GM10847 (cell line): Measurements from ENCODE around the gene FBXO9.

Experiments
- POLR2A ChIP-seq: IDR thresholded peaks from 2 replicates; pipeline ENCODE4 v1.6.1; 2011; ENCODE audit not compliant: insufficient read length; ENCODE audit errors: extremely low read depth

The FBXO9 gene

GRCh38 chr6:53104916-53105315 lies 39.7 kb downstream of the FBXO9 start:
- no peak for TF ChIP-seq POLR2A

DNA sequence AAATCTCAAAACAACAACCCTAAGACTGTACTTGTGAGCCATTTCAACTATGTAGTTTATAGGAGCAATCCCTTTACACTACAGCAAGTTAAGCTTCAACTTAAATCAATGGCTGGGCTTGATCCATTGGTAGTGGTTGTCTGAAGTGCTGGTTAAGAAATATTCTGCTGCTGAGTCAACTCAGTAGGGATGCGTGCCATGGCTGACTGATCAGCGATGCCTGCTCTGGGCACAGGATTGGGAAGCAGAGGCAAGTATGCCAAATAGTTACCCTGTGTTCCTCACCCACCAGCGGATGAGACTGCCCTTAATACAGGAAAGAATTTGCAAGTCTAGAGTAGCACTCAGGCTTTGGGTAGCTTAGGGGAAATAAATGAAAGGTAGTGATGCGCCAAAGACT lies 41.9 kb downstream of the FBXO9 start:
- TF ChIP-seq POLR2A: no peak

DNA sequence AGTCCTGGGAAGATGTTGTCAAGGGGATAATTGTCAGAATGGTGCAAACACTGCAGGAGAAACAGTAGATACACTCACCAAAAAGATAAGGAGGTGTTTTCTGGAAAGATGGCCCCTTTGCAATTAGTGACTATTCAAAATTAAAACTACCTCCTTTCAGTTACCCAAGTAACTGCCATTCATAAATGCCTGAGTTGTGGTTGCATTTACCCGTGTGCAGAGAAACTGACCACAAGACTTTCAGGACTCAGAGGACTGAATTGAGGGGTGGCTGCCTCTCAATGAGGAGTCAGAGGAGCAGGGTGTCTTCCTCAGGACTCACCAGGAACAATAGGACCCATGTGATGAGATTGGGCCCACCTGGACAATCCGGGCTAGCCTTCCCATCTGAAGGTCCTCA lies 44.4 kb downstream of the FBXO9 start:
- no peak for TF ChIP-seq POLR2A

- no peak for TF ChIP-seq POLR2A
Measured at GRCh38 chr6:53111865-53112264, 46.7 kb downstream of the FBXO9 start.

DNA sequence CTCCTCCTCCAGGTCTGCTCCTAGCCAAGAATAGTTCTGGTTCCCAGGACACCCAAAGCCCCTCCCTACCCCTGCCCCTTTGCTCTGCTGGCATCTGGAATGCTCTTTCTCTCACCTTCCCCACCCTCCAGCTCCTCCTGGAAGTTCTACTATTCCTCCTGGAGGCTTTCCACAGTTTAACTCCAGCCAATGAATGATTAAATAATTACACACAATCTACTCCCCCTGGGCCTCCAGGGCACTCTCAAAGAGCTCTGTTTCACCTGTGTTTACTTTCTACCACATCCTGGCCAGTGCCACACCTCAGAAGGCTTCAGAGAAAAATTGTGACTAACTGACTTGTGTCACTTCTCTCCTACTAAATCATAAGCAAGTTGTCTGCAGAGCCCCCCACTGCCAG lies 47.2 kb downstream of the FBXO9 start:
- TF ChIP-seq POLR2A: no peak

GRCh38 chr6:53112871-53113270 lies 47.7 kb downstream of the FBXO9 start:
- TF ChIP-seq POLR2A: no peak

DNA sequence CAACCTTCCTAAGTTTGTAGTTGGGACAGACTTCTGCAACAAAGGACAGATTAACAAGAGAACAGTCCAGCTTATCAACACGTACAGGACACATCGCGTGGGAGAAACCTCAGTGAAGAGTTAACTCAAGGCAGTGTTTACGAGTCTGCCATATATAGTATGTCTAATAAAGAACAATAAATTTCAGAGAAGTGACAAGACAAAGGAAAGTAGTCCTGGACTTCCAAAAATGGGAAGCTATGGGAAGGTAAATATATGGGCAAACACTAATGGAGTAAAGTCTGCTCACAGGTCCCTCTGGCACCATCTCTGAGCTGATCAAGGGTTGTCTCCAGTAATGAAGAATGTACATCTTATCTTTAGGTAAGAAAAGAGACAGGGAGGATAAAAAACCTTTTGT lies 48.5 kb downstream of the FBXO9 start:
- TF ChIP-seq POLR2A: no peak

DNA sequence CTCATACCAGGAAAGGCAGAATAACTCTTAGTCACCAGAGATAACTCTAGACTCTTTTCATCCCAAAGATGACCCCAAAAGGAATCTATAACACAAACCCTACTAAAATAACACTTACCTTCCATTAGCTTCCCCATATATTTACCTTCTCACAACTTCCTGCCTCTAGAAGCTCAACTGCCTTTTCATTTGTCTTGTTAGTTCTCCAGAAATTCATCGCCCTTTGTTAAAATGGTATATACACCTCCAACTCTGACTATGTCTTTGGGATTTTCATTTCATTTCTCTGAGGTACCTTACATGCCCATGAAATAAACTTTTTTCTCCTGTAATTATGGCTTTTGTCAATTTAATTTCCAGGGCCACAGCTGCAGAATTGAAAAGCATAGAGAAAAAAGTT lies 49.9 kb downstream of the FBXO9 start:
- TF ChIP-seq POLR2A: no peak

DNA sequence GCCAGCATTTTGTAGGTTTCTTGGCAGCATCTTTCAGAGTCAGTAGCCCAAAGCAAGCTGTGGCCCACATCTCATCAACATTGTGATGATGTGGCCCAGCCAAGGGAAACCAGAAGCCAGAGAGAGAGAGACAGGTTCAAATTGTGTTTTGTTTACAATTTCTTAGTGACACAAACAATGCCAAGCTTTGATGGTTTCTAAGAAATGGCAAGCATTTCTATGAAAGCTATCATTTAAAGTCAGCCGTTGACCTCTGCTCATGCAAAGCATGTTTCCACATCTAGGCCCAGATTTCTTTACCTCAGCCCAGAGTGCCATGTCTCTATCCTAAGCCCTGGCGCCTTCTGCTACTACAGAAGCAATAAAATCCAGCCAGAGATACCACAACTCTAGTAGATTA lies 50.5 kb downstream of the FBXO9 start:
- TF ChIP-seq POLR2A: no peak

GRCh38 chr6:53119349-53119748 lies 54.1 kb downstream of the FBXO9 start:
- TF ChIP-seq POLR2A: no peak

- TF ChIP-seq POLR2A: no peak
Measured at GRCh38 chr6:53119772-53120409, 54.7 kb downstream of the FBXO9 start.

DNA sequence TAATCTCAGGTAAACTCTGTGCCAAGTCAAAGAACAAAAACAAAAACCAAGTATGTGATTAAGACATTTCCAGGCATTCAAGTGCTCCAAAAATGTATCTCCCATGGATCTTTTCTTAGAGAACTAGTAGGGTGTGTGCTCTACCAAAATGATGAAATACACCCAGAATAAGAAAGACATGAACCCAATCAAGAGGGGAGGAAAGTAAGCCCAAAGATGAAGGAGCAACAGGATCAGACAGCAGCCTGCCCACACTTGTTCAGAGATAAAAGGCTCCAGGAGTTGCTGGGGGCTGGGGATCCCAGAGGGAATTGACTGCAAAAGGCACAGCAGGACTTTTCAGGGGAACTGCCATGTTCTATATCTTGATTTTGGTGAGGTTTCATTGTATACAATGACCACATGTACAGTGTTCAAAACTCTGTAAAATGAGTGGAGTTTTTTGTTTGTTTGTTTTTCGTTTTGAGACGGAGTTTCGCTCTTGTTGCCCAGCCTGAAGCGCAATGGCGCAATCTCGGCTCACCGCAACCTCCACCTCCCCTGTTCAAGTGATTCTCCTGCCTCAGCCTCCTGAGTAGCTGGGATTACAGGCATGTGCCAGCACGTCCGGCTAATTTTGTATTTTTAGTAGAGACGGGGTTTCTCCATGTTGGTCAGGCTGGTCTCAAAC lies 59.1 kb downstream of the FBXO9 start:
- no peak for TF ChIP-seq POLR2A

GRCh38 chr6:53125276-53125675 lies 60.1 kb downstream of the FBXO9 start:
- TF ChIP-seq POLR2A: no peak

- TF ChIP-seq POLR2A: no peak
Measured at GRCh38 chr6:53128842-53129241, 63.6 kb downstream of the FBXO9 start.

DNA sequence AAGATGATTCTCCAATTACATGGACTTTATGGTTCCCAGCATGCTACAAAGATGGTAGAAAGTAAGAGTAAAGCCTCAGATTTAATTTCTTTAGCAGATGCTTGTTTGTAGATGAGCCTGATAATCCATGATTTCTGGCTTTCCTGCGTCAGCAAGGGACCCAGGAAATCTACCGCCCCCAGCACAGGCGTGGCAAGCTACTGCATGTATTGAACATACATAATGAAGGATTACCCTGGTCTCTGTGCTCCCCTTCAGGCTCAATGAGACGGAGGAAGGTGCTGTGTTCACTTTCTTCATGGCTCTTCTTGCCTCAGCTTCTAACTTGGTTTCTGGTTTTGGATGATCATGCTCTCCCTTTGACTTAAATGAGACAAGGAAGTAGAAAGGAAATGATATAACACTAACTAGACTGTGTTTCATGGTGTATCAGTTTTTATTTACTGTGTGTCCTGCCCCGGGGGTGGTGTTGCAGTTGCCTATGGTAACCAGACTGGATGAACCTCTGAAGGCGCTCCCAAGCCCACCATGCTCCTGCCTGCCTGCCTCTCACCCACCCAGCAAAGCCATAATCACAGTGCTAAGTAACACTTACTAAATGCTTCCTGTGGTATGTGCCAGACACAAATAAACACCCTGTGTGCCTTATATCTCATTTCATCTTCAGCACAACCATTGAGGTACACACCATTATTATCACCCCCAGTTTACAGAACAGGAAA lies 65.5 kb downstream of the FBXO9 start:
- TF ChIP-seq POLR2A: no peak

GRCh38 chr6:53133961-53134360 lies 68.8 kb downstream of the FBXO9 start:
- no peak for TF ChIP-seq POLR2A

DNA sequence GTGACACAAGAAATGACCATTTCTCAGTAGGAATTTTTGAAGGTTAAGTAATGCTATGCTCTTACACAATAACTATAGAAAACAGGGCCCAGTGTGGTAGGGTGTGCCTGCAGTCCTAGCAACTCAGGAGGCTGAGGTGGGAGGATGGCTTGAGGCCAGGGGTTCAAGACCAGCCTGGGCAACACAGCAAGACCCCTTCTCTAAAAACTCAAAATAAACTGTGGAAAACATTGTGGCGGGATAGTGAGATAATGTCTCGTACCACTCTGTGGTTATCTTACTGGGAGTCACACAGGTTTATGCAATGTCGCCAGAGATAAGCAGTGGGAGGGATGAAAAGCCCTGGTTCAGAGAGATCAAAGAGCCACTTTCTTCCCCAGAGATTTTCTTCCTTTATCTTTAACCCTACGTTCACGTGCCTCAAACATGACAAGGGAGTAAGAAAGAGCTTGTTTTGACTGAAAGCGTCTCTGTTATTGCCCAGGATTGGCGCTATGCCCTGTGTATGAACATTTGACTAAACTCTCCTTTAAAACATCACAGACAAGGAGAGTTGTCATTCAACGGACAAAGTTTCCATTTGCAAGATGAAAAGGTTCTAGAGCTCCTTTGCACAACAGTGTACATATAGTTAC lies 69.5 kb downstream of the FBXO9 start:
- TF ChIP-seq POLR2A: no peak
